ENCODE results near the gene NAV1.
"Not testable (repeated sequence)": the region's sequence is repeated elsewhere in the genome, so short reads cannot be mapped to it uniquely, and the experiment has no call there.

NAV1 gene

GRCh38 chr1:201538612-201539551, at the start of gene NAV1:
Gene NAV1 (plus strand): TSS chr1:201539127. CDS start chr1:201622885, 83,758 bp downstream.
- DNase-seq: no peak

GRCh38 chr1:201489643-201490261, 49.2 kb upstream of the NAV1 start:
- DNase-seq: no peak

GRCh38 chr1:201490708-201491131, 48.2 kb upstream of the NAV1 start:
- DNase-seq: no peak

- no peak for DNase-seq
These were observed 46.9 kb upstream of the NAV1 start for GRCh38 chr1:201491896-201492511.

- DNase-seq: not testable (repeated sequence)
These were observed 45.8 kb upstream of the NAV1 start for GRCh38 chr1:201493026-201493656.

GRCh38 chr1:201493757-201494617, 44.9 kb upstream of the NAV1 start:
- DNase-seq: no peak

- no peak for DNase-seq
These were observed 43.2 kb upstream of the NAV1 start for GRCh38 chr1:201495551-201496295.

- DNase-seq: no peak
These were observed 42.6 kb upstream of the NAV1 start for GRCh38 chr1:201496296-201496690.

- no peak for DNase-seq
These were observed 40.9 kb upstream of the NAV1 start for GRCh38 chr1:201497935-201498509.

GRCh38 chr1:201498621-201499020, 40.3 kb upstream of the NAV1 start:
- DNase-seq: no peak

- no peak for DNase-seq
These were observed 39.7 kb upstream of the NAV1 start for GRCh38 chr1:201499191-201499590.

- no peak for DNase-seq
These were observed 38.9 kb upstream of the NAV1 start for GRCh38 chr1:201499795-201500669.

- DNase-seq: no peak
These were observed 38.2 kb upstream of the NAV1 start for GRCh38 chr1:201500670-201501120.

- DNase-seq: no peak
These were observed 37.8 kb upstream of the NAV1 start for GRCh38 chr1:201501144-201501543.

- no peak for DNase-seq
These were observed 37.0 kb upstream of the NAV1 start for GRCh38 chr1:201501812-201502510.

GRCh38 chr1:201502511-201502857, 36.4 kb upstream of the NAV1 start:
- DNase-seq: no peak

GRCh38 chr1:201503397-201504176, 35.3 kb upstream of the NAV1 start:
- DNase-seq: no peak

- DNase-seq: no peak
These were observed 34.7 kb upstream of the NAV1 start for GRCh38 chr1:201504179-201504631.
